Osteocyte (in vitro differentiated cells): Measurements from ENCODE around the gene OVCA2. TPM values are rescaled to one million over a fixed set of nuclear protein-coding genes. Genes with fewer than 3 reads are reported as not detected.

Experiments
- DNase-seq: peaks from one replicate; pipeline ENCODE4 v3.0.0; 2021; ENCODE audit warnings: mixed read lengths; ENCODE audit not compliant: unreplicated experiment; ENCODE audit errors: extremely low spot score
- H3K27ac Mint-ChIP-seq: one replicate; pipeline ENCODE4 v1.8.0; 2021; ENCODE audit warnings: mild to moderate bottlenecking, mixed read lengths; ENCODE audit not compliant: unreplicated experiment
- H3K27me3 Mint-ChIP-seq: one replicate; pipeline ENCODE4 v1.8.0; 2021; ENCODE audit warnings: mixed read lengths; ENCODE audit not compliant: unreplicated experiment
- H3K36me3 Mint-ChIP-seq: one replicate; pipeline ENCODE4 v1.8.0; 2021; ENCODE audit warnings: mixed read lengths; ENCODE audit not compliant: unreplicated experiment
- H3K4me1 Mint-ChIP-seq: one replicate; pipeline ENCODE4 v1.8.0; 2021; ENCODE audit warnings: mixed read lengths; ENCODE audit not compliant: unreplicated experiment
- H3K4me3 Mint-ChIP-seq: one replicate; pipeline ENCODE4 v1.8.0; 2021; ENCODE audit warnings: mild to moderate bottlenecking, moderate library complexity, mixed read lengths; ENCODE audit not compliant: unreplicated experiment
- H3K9me3 Mint-ChIP-seq: one replicate; pipeline ENCODE4 v1.8.0; 2021; ENCODE audit warnings: mixed read lengths; ENCODE audit not compliant: unreplicated experiment
- total RNA-seq: library from RNA; stranded (reverse); gene quantifications from 2 replicates; pipeline ENCODE4 v1.2.1, GENCODE V29; 2021
- TF ChIP-seq, protein P1 (sequence below): fragments of 200-600 bp; sonication (generic); IDR thresholded peaks from 2 replicates; pipeline ENCODE4 v1.5.0; 2021; ENCODE audit warnings: antibody characterized with exemption, mild to moderate bottlenecking, moderate library complexity

OVCA2 gene
- total RNA-seq, 1 donor from 2014 or later = 33.2 TPM

DNA sequence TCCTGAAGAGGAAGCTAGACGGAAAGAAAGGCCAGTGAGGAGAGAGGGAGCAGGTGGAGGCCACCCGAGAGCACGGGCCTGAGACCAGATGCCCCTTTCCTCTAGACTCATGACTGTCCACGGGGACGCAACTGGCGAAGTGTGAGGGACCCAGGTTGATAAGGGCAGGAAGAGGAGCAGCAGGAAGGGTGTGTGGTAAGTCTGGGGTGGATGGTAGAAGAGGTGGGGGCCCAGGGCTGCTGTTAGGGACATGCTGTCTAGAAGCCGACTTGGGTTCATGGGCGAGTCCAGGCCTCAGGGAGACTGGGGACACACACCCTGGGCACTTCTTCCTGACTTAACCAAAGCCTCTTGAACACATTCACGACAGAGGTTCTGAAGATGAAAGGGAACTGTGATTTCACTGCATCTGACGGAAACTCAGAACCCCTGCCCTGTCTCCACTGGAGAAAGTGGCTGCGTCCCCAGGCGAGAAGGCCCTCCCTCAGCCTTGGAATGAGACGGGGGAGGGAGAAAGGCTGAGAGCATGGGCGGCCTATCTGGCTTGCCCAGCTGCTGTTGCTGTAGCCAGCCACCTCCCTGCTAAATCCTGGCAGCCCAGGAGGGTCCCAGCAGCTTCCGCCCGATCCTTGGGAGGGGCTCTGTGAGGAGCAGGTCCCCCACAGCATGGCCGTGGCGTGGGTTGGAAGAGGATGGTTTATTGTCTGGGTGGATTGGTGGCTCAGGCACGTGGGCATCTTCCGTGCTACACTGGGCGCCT, 19.0 kb downstream of the OVCA2 start:
- Mint-ChIP-seq H3K9me3 (no peaks in the 10 kb centered on the region), H3K4me3 (no peak overlapping the region), H3K36me3 (peaks cover 30% of the 10 kb centered on the region), H3K27me3 (no peaks in the 10 kb centered on the region), H3K4me1 (peaks cover 41% of the 10 kb centered on the region), H3K27ac (no peak overlapping the region)
- DNase-seq = no peak
- TF ChIP-seq, protein P1, sequence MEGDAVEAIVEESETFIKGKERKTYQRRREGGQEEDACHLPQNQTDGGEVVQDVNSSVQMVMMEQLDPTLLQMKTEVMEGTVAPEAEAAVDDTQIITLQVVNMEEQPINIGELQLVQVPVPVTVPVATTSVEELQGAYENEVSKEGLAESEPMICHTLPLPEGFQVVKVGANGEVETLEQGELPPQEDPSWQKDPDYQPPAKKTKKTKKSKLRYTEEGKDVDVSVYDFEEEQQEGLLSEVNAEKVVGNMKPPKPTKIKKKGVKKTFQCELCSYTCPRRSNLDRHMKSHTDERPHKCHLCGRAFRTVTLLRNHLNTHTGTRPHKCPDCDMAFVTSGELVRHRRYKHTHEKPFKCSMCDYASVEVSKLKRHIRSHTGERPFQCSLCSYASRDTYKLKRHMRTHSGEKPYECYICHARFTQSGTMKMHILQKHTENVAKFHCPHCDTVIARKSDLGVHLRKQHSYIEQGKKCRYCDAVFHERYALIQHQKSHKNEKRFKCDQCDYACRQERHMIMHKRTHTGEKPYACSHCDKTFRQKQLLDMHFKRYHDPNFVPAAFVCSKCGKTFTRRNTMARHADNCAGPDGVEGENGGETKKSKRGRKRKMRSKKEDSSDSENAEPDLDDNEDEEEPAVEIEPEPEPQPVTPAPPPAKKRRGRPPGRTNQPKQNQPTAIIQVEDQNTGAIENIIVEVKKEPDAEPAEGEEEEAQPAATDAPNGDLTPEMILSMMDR = no peak

DNA sequence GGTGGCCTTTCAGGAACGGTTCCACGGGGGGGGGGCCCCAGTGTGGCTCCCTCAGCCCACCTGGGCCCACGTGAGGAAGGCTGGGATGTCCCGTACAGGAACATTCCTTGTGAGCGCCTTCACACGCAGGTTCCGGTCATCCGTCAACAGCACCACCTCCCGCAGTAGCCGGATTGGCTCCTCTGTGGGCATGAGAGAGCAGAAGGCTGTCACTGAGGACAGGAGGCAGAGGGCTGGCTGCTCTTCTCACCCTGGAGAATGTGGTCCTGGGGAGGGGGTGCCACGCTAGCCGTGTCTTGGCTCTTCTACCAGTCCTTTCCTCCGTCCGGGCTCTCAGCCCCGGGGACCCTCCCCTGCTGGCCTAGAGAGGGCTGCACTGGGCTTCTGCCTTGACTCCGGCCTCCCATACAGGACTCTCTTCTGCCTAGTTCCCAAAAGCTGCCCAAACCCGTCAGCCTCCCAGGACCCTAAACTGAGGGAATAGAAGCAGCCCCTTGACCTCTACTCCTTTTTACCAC, 19.7 kb downstream of the OVCA2 start:
- H3K36me3 Mint-ChIP-seq = peaks cover 30% of the 10 kb centered on the region
- DNase-seq = no peak
- no peaks in the 10 kb centered on the region for H3K9me3 Mint-ChIP-seq
- peak overlapping the region; percentile 75 for H3K27ac Mint-ChIP-seq
- no peak overlapping the region for H3K4me3 Mint-ChIP-seq
- H3K27me3 Mint-ChIP-seq = no peaks in the 10 kb centered on the region
- H3K4me1 Mint-ChIP-seq = peaks cover 47% of the 10 kb centered on the region
- TF ChIP-seq, protein P1 = no peak

DNA sequence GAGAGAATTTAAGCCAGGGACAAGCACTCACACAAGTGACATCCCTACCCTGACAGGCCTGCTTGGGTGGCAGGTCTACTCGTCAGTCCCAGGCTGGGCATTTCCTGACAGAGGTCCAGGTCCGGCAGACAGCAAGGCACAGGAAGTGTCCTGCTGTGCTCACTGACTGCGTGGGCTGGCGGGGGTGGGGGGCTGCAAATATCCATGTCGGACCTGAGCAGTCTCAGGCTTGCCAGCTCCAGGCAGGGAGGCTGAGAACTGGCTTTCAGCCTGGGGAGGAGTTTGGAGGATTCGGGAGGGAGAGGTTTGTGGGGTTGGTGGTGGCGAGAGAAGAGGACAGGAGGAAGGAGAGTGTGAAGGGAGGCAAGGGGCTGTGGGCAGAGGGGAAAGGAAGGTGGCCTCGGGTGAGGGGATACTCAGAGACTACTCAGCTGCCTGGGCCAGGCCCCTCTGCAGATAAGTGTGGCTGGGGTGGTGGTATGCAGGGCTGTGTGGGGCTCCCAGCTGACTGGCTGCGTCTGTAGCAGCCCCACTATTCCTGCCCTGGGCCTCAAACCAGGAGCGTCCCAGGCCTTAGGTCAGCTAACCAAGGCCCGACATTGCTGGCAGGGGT, 20.9 kb downstream of the OVCA2 start:
- H3K4me3 Mint-ChIP-seq = no peak overlapping the region
- H3K9me3 Mint-ChIP-seq = no peaks in the 10 kb centered on the region
- peaks cover 30% of the 10 kb centered on the region for H3K36me3 Mint-ChIP-seq
- TF ChIP-seq, protein P1 = no peak
- DNase-seq = no peak
- no peaks in the 10 kb centered on the region for H3K27me3 Mint-ChIP-seq
- H3K27ac Mint-ChIP-seq = peak overlapping the region; percentile 75
- peaks cover 59% of the 10 kb centered on the region for H3K4me1 Mint-ChIP-seq

DNA sequence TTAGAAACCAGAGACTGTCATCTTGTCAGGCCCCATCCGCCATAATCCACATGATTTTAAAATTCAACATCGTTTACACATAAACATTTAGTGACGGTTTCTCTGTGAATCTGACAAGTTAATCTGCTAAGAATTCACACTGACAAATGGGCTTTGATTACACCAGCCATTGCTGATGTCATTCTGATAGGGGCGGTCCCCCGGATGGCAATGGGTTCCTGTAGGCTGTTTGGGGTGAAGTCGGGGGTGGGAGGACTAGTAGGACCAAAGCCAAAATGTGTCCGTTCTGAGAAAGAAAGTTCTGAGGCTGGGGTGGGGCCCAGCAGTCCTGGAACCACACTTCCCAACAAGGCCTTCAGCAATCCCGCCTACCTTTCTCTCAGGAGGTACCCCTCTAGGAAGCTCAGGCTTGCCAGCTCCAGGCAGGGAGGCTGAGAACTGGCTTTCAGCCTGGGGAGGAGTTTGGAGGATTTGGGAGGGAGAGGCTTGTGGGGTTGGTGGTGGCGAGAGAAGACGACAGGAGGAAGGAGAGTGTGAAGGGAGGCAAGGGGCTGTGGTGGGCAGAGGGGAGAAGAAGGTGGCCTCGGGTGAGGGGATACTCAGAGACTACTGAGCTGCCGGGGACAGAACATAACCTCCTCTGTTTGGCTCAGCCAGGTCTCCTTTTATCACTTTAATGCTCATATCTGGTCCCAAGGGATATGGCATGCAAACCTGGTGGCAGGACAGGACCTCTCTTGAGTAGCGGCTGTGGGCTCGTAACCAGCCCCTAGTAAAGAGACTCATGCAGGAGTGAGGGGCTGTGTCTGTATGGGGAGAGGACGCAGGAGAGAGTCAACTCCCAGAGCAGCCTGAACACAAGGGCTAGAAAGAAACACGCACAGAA, 21.7 kb downstream of the OVCA2 start:
- H3K4me3 Mint-ChIP-seq = no peak overlapping the region
- H3K9me3 Mint-ChIP-seq = no peaks in the 10 kb centered on the region
- peaks cover 30% of the 10 kb centered on the region for H3K36me3 Mint-ChIP-seq
- no peak for DNase-seq
- H3K27ac Mint-ChIP-seq = peak overlapping the region; percentile 75
- peaks cover 67% of the 10 kb centered on the region for H3K4me1 Mint-ChIP-seq
- TF ChIP-seq, protein P1 = no peak
- no peaks in the 10 kb centered on the region for H3K27me3 Mint-ChIP-seq
